Tongue (tissue), 2 donors: Measurements from ENCODE around the gene TPCN1. TPM values are rescaled to one million over a fixed set of nuclear protein-coding genes. Genes with fewer than 3 reads are reported as not detected.
A peak's percentile ranks its signal among the peaks of the same experiment; 100 is the strongest.

Experiments used
- DNase-seq: peaks from one replicate; pipeline ENCODE4 v3.0.0-alpha.2; 2015
- total RNA-seq: library from RNA; depleted of rRNA; stranded (reverse); fragments of >200 nt; gene quantifications from one replicate; pipeline ENCODE4 v1.2.3, GENCODE V29; 2014

Gene TPCN1
- total RNA-seq = 27.0 TPM

GRCh38 chr12:113221181-113221996 lies at the start of gene TPCN1:
Gene TPCN1 (plus strand): TSS chr12:113221464. CDS start chr12:113226853, 5,389 bp downstream.
- peak; percentile 100 for DNase-seq

DNA sequence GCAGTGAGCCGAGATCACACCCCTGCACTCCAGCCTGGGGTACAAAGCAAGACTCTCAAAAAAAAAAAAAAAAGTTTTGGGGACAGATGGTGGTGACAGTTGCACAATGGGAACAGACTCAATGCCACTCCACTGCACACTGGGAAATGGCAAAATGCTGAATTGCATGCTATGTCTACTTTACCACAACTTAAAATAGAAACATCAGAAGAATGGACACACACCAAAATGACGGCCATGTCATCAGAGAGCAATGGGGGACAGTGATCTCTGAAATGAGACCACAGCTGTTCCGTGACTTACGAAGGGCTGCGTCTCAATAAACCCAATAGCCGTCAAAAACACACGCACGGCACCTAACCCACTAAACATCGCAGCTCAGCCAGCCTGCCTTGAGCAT lies 49.7 kb upstream of the TPCN1 start:
- DNase-seq = no peak

DNA sequence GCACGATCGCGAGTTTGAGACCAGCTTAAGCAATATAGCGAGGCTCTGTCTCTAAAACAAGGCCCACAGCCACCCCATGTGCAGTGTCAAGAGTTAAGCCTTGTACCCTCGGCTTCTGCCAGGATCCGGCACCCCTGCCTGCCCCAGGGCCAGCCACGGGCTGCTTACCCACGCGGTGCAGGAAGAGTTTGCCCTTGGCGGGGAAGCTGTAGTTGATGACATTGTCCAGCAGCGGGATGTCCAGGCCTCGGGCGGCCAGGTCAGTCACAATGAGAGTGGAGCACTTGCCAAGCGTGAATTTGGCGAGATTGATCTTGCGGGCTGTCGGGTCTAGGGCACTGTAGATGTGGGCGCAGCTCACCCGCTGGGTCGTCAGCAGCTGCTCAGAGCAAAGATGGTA lies 49.1 kb upstream of the TPCN1 start:
- DNase-seq = no peak

GRCh38 chr12:113173081-113173698 lies 48.1 kb upstream of the TPCN1 start:
- DNase-seq = no peak

GRCh38 chr12:113174461-113175384 lies 46.5 kb upstream of the TPCN1 start:
- DNase-seq = peak; percentile 79

DNA sequence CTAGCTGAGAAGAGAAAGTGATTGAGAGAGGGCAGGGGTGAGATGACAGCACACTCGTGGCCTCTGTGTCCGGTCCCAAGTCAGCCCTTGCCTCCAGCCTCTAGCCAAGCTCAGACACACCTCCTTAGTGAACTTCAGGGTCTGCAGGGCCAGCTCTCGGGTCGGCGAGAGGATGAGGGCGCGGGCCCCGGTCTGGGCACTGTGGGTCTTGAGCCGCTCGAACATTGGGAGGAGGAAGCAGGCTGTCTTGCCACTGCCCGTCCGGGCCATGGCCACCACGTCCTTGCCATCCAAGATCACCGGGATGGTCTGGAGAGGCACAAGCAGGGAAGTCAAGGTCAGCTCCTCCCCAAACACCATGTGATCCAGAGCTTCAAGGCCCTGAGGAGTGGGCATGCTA lies 42.2 kb upstream of the TPCN1 start:
- no peak for DNase-seq

DNA sequence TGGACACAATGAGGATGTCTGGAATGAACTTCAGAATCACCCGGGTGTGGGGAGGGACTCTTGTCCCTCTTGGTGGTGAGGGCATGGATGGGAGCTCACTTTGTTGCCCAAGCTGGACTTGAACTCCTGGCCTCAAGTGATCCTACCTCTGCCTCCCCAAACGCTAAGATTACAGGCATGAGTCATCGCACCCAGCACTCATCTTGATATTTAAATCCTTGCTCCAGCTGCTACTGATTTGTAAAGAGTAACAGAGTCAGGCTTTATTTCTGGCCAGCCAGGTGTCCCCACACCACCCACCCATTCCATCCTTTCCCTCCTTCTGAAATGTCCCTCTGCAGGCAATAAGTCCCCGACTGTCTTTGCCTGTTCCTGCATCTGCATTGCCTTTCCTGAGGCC lies 40.9 kb upstream of the TPCN1 start:
- no peak for DNase-seq

GRCh38 chr12:113181975-113182374 lies 39.3 kb upstream of the TPCN1 start:
- no peak for DNase-seq

DNA sequence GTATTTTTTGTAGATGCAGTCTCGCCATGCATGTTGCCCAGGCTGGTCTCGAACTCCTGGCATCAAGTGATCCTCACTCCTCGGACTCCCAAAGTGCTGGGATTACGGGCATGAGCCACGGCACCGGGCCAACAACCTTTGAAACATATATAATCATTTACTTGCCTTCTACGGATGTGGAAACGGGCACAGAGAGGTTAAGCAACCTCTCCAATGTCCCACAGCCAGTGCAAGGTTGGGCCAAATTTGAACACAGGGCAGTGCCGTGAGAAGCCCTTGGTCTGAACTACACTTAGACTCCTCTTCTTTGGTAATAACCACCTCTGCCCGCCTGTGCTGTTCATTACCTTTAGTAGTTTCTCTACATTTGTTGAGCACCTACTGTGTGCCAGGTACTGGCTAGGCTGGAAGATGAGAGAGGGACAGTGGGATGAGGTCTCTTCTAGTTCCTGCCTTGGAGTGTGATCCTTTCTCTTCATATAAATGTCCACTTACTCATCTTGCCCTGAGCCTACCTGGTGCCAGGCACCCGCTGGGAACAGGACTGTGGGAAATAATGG lies 38.2 kb upstream of the TPCN1 start:
- DNase-seq = no peak

DNA sequence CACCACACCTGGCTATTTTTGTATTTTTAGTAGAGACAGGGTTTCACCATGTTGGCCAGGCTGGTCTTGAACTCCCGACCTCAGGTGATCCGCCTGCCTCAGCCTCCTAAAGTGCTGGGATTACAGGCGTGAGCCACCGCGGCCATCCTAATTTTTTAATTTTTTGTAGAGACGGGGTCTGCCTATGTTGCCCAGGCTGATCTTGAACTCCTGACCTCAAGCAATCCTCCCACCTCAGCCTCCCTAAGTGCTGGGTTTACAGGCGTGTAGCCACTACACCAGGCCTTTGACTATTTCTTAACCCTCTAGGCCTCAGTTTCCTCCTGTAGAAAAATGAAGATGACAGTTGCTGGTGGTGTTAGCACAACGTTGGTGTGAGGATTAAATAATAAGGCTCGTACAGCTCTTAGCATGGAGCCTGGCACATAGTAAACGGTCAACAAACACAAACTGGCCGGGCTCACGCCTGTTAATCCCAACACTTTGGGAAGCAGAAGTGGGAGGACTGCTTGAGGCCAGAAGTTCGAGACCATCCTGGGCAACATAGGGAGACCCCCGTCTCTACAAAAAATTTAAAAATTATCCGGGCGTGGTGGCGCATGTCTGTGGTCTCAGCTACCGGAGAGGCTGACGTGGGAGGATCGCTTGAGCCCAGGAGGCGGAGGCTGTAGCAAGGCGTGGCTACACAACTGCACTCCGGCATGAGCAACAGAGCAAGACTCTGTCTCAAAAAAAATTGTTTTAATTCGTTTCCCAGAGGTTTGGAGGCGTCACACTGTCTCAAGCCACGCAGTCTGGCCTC lies 37.0 kb upstream of the TPCN1 start:
- DNase-seq = no peak

GRCh38 chr12:113184900-113185179 lies 36.4 kb upstream of the TPCN1 start:
- DNase-seq = peak; percentile 96

- peak; percentile 88 for DNase-seq
Measured at GRCh38 chr12:113185180-113186032, 35.9 kb upstream of the TPCN1 start, which contains the start of the genes DDX54 and RITA1. Gene DDX54 (minus strand): TSS chr12:113185478. CDS start chr12:113185451, 27 bp downstream. Gene RITA1 (plus strand): TSS chr12:113185721. CDS start chr12:113186747, 1,026 bp downstream.

GRCh38 chr12:113186033-113186365 lies 35.3 kb upstream of the TPCN1 start:
- peak; percentile 41 for DNase-seq

DNA sequence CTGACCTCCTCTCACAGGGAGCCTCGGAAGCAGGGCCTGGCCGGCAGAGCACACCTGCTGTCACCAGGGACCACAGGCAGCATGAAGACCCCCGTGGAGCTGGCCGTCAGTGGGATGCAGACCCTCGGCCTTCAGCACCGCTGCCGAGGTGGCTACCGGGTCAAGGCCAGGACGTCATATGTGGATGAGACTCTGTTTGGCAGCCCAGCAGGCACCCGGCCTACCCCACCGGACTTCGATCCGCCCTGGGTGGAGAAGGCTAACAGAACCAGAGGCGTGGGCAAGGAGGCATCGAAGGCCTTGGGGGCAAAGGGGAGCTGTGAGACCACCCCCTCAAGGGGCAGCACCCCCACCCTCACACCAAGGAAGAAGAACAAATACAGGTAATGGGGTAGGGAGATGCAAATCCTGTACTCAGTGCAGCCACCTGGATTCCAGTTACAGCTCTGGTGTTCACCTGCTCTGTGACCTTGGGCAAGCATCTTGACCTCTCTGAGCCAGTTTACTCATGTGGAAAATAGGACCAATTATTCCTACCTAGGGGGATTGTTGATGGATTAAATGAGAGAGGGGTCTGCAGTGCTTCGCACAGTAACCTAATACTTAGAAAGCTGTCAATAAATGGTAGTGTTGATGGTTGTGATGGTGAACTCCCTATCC lies 34.5 kb upstream of the TPCN1 start:
- no peak for DNase-seq

DNA sequence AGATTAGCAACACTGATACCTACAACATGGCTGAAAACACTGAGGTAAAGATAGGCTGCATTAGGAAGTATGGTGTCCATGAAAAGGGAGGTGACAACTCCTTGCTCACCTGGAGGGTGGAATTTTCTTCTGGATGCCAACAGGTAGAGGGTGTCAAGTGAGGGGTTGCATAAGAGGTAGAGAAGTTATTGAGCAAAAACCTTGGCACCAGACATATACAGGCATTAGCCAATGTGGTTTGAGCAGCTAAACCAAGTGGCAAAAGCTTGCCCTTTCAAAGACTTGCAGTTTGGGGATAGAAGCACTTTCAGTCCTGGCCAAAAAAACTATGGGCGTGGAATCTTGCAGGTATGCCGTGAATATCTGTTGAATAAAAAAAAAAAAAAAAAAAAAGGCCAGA lies 31.9 kb upstream of the TPCN1 start:
- DNase-seq = no peak

DNA sequence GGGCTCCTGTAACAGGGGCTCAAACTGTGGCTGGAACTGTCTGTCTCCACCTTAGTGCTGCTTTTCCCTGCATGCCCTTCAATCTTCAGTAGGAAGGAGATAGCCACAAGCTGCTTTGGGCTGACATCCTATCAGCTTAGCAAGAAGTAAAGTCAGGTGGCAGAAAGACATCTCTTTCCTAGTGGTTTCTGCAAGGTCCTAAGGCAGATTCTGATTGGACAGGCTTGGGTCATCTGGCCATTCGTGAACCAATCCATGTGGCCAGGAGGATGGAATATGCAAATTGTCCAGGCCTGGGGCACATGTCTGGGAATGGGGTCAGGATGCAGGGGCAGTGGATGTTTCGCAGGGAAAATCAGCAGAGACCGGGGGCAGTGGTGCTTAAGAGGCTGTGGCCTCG lies 30.5 kb upstream of the TPCN1 start:
- peak; percentile 29 for DNase-seq

DNA sequence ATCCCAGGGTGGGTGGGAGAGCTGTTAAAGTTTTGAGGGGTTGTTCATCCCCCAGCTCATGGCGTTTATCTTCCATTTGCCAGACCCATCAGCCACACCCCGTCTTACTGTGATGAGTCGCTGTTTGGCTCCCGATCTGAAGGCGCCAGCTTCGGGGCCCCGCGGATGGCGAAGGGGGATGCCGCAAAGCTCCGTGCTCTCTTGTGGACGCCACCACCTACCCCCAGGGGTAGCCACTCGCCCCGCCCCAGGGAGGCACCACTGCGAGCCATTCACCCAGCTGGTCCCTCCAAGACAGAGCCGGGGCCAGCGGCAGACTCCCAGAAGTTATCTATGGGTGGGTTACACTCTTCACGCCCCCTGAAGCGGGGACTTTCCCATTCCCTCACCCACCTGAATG lies 30.0 kb upstream of the TPCN1 start:
- DNase-seq = no peak

- DNase-seq = peak; percentile 43
Measured at GRCh38 chr12:113194971-113195391, 26.3 kb upstream of the TPCN1 start.

- DNase-seq = no peak
Measured at GRCh38 chr12:113195598-113195997, 25.7 kb upstream of the TPCN1 start.

- DNase-seq = no peak
Measured at GRCh38 chr12:113196582-113196981, 24.7 kb upstream of the TPCN1 start.
